Endothelial cell of umbilical vein (primary cell): Measurements from ENCODE around the gene NEK6. TPM values are rescaled to one million over a fixed set of nuclear protein-coding genes. Genes with fewer than 3 reads are reported as not detected.

ENCODE experiments used
- BruUV-seq: library from RNA; stranded (reverse); fragments of 400-500 nt; replicated peaks from 2 replicates; lab custom pipeline; 2021; lab: Mats Ljungman, UMichigan
- CTCF ChIA-PET: fragments of 300-600, 350-600 bp; sonication (Branson Sonifier 250); formaldehyde crosslinking; loops from one replicate; lab custom pipeline; 2021; ENCODE audit warnings: antibody characterized with exemption, inconsistent platforms; lab: Charles Lee
- POLR2A ChIA-PET: fragments of 300-600, 350-600 bp; sonication (Branson Sonifier 250); formaldehyde crosslinking; loops from one replicate; lab custom pipeline; 2021; ENCODE audit warnings: antibody characterized with exemption, inconsistent platforms; lab: Charles Lee
- DNase-seq: peaks from one replicate; pipeline ENCODE4 v3.0.0-alpha.2; 2011; ENCODE audit warnings: low read depth, low spot score
- FAIRE-seq: peaks from 2 replicates; lab custom pipeline; 2011; peaks lifted over from hg19 to GRCh38; lab: Jason Lieb, UNC
- H2AFZ ChIP-seq: 2 replicates; pipeline ENCODE4 v1.6.0; 2012; ENCODE audit warnings: low read depth, low read length, control low read depth, inconsistent platforms
- H3K27ac ChIP-seq: 2 replicates; pipeline ENCODE4 v1.5.1; 2011; ENCODE audit warnings: low read depth, mild to moderate bottlenecking, control low read depth, low read length, moderate library complexity; ENCODE audit not compliant: insufficient read depth
- H3K27me3 ChIP-seq, 2 experiments: 2 replicates each; pipeline versions ENCODE4 v1.6.0 to v1.6.1; 2011; ENCODE audit warnings: low read length in 2 of 2, mixed read lengths in 1 of 2; ENCODE audit not compliant: control insufficient read depth in 2 of 2, insufficient read depth in 2 of 2
- H3K36me3 ChIP-seq, 2 experiments: 2 replicates in 1 of 2; 3 replicates in 1 of 2; pipeline ENCODE4 v1.5.1; 2011; ENCODE audit warnings: low read length in 2 of 2, mild to moderate bottlenecking in 1 of 2, moderate library complexity in 1 of 2; ENCODE audit not compliant: control insufficient read depth in 2 of 2, insufficient read depth in 2 of 2; ENCODE audit errors: extremely low read depth in 1 of 2
- H3K4me1 ChIP-seq: 3 replicates; pipeline ENCODE4 v1.5.1; 2011; ENCODE audit warnings: mild to moderate bottlenecking, low read length; ENCODE audit not compliant: control insufficient read depth, insufficient read depth; ENCODE audit errors: extremely low read depth
- H3K4me2 ChIP-seq: 2 replicates; pipeline ENCODE4 v1.6.1; 2011; ENCODE audit warnings: low read length, control low read depth, mixed read lengths; ENCODE audit not compliant: insufficient read depth
- H3K4me3 ChIP-seq, 3 experiments: fragments of 200-600 bp in 1 of 3; sonication (generic), shearing (Covaris generic) in 1 of 3; replicated peaks in 1 of 3; 2 replicates each; pipeline ENCODE4 v1.5.1; 2011 to 2016; ENCODE audit warnings: control low read depth in 3 of 3, low read length in 3 of 3, mild to moderate bottlenecking in 2 of 3, inconsistent platforms in 1 of 3, low read depth in 1 of 3, moderate library complexity in 1 of 3; ENCODE audit not compliant: insufficient read depth in 1 of 3
- H3K79me2 ChIP-seq: 2 replicates; pipeline ENCODE4 v1.6.0; 2012; ENCODE audit warnings: low read length, inconsistent platforms; ENCODE audit not compliant: control insufficient read depth, insufficient read depth
- H3K9ac ChIP-seq: replicated peaks from 2 replicates; pipeline ENCODE3; 2011; ENCODE audit warnings: low read length, control low read depth; ENCODE audit not compliant: insufficient read depth; ENCODE audit errors: extremely low read depth
- H3K9me1 ChIP-seq: replicated peaks from 3 replicates; pipeline ENCODE4 v1.6.0; 2011; ENCODE audit warnings: mild to moderate bottlenecking, low read length; ENCODE audit not compliant: control insufficient read depth, insufficient read depth; ENCODE audit errors: extremely low read depth
- H3K9me3 ChIP-seq: replicated peaks from 2 replicates; pipeline ENCODE4 v1.5.1; 2012; ENCODE audit warnings: low read length, inconsistent platforms; ENCODE audit not compliant: control insufficient read depth, insufficient read depth
- H4K20me1 ChIP-seq: replicated peaks from 2 replicates; pipeline ENCODE3; 2011; ENCODE audit warnings: mild to moderate bottlenecking, low read length; ENCODE audit not compliant: control insufficient read depth, insufficient read depth; ENCODE audit errors: extremely low read depth
- EZH2 ChIP-seq: IDR thresholded peaks from 2 replicates; pipeline ENCODE4 v1.6.1; 2012; ENCODE audit warnings: borderline replicate concordance, low read depth, mild to moderate bottlenecking, moderate library complexity, low read length, inconsistent platforms; ENCODE audit not compliant: severe bottlenecking
- FOS ChIP-seq: IDR thresholded peaks from 2 replicates; pipeline ENCODE4 v1.6.1; 2011; ENCODE audit warnings: mild to moderate bottlenecking, low read length, moderate library complexity, borderline replicate concordance; ENCODE audit not compliant: insufficient read depth
- GATA2 ChIP-seq: IDR thresholded peaks from 2 replicates; pipeline ENCODE4 v1.7.0; 2011; ENCODE audit warnings: low read depth, mild to moderate bottlenecking, moderate library complexity, mixed read lengths, low read length; ENCODE audit not compliant: insufficient read length, insufficient read depth
- JUN ChIP-seq: IDR thresholded peaks from 2 replicates; pipeline ENCODE4 v1.6.1; 2011; ENCODE audit warnings: borderline replicate concordance, low read depth; ENCODE audit not compliant: insufficient read length, insufficient read depth
- MYC ChIP-seq: IDR thresholded peaks from one replicate; pipeline ENCODE4 v1.6.1; 2011; ENCODE audit warnings: mild to moderate bottlenecking, low read depth, low read length
- POLR2A ChIP-seq: IDR thresholded peaks from 2 replicates; pipeline ENCODE4 v1.6.1; 2012; ENCODE audit warnings: low read depth, mild to moderate bottlenecking, control low read depth, low read length
- POLR2AphosphoS5 ChIP-seq: IDR thresholded peaks from 2 replicates; pipeline ENCODE4 v1.6.1; 2012; ENCODE audit warnings: low read depth, mild to moderate bottlenecking, control low read depth, low read length, moderate library complexity; ENCODE audit not compliant: insufficient read depth
- dilution Hi-C: fragments of 300-500 bp; cut with MboI; formaldehyde crosslinking; loops from one replicate; pipeline ENCODE4 v1.15.0; 2019; ENCODE audit warnings: low sequenced_read_pairs; ENCODE audit not compliant: extremely low pct_ligation_motif_present
- intact Hi-C: fragments of 100-400 bp; cut with micrococcal nuclease; formaldehyde crosslinking; loops from one replicate; pipeline ENCODE4 v1.10.0; 2022
- polyA plus RNA-seq, 4 experiments: library from polyadenylated mRNA; depleted of rRNA in 3 of 4; stranded (reverse) in 3 of 4; unstranded in 1 of 4; fragments of >200 nt; gene quantifications; 2 replicates each; pipeline versions ENCODE4 v1.2.1 to v1.2.3, GENCODE V29; 2011 to 2012; ENCODE audit warnings: missing spikeins in 1 of 4
- total RNA-seq: library from RNA; stranded (reverse); gene quantifications from 2 replicates; pipeline ENCODE4 v1.2.3, GENCODE V29; 2021
- TF ChIP-seq, protein P1 (sequence below): IDR thresholded peaks from 2 replicates; pipeline ENCODE4 v1.6.1; 2011; ENCODE audit not compliant: insufficient read depth, insufficient read length
- TF ChIP-seq, protein P2 (sequence below), 2 donors: IDR thresholded peaks; 1 replicate in 1 of 2; 2 replicates in 1 of 2; pipeline ENCODE4 v1.5.1; 2011; ENCODE audit warnings: low read length in 2 of 2, mild to moderate bottlenecking in 2 of 2, moderate library complexity in 2 of 2, control low read depth in 1 of 2, inconsistent platforms in 1 of 2, low read depth in 1 of 2; ENCODE audit not compliant: insufficient read depth in 1 of 2; ENCODE audit errors: extremely low read depth in 1 of 2

NEK6 gene
- total and polyA plus RNA-seq, 2 donors (not counting 3 experiments of a cell fraction or from before 2014, with no cell fraction given): 64.3 to 67.1 TPM

DNA sequence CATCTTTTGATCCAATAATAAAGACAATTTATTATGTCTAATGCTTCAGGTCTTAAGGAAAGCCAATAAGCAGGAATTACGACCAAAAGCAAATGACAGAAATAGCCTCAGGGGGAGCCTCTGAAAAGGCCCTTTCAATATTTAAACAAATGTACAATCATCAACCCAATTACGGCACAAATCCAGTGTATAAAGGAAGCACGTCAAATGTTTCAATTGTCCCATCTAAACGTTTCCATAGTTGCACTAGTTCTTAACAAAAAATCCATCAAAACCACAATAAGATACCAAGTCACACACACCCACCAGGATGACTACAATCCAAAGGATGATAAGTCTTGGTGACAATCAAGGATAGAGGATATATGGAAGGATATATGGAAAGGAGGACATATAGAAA is 115.6 kb downstream of the NEK6 start:
- H3K4me3 ChIP-seq: no peak overlapping the region
- H3K9me1 ChIP-seq: peaks cover 2% of the 10 kb centered on the region
- intact Hi-C loops (no loop called here), dilution Hi-C loops (no loop called here)
- FAIRE-seq: no peak
- H3K27ac ChIP-seq: no peak overlapping the region
- ChIA-PET CTCF (interaction anchor here (2.0 kb wide), 1 partner anchor 14 kb away, joined by 7 read pairs; no protein-coding TSS in a partner anchor), POLR2A (no interaction called here)
- peaks cover 98% of the 10 kb centered on the region for H3K79me2 ChIP-seq
- no peaks in the 10 kb centered on the region for H3K9me3 ChIP-seq
- peaks cover 11% of the 10 kb centered on the region for H4K20me1 ChIP-seq
- peaks cover 2 to 5% of the 10 kb centered on the region in 2 experiments for H3K36me3 ChIP-seq
- H3K9ac ChIP-seq: no peak overlapping the region
- H3K27me3 ChIP-seq: no peaks in the 10 kb centered on the region
- H2AFZ ChIP-seq: no peak overlapping the region
- BruUV-seq: no TSS peak
- no peaks in the 10 kb centered on the region for H3K4me1 ChIP-seq
- H3K4me2 ChIP-seq: no peak overlapping the region
- TF ChIP-seq POLR2AphosphoS5 (no peak), FOS (no peak), GATA2 (no peak), MYC (no peak), POLR2A (no peak), EZH2 (no peak)
- TF ChIP-seq, protein P1, sequence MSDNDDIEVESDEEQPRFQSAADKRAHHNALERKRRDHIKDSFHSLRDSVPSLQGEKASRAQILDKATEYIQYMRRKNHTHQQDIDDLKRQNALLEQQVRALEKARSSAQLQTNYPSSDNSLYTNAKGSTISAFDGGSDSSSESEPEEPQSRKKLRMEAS: no peak
- no peak for DNase-seq

DNA sequence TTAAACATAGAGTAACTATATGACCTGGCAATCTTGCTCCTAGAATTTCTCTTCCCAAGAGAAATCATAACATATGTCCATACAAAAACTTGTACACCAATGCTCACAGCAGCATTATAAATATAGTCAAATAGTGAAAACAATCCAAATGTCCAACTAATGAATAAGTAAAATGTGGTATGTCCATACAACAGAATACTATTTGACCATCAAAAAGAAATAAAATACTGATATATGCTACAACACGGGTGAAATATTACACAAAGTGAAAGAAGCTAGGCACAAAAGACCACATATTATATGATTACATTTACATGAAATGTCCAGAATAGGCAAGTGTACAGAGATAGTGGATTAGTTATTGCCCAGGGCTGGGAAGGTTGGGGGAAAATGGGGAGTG is 116.1 kb downstream of the NEK6 start:
- BruUV-seq: no TSS peak
- Histone ChIP-seq H4K20me1 (peaks cover 11% of the 10 kb centered on the region), H3K27me3 (no peaks in the 10 kb centered on the region), H3K9me1 (peaks cover 2% of the 10 kb centered on the region), H3K4me1 (no peaks in the 10 kb centered on the region), H3K9me3 (no peaks in the 10 kb centered on the region), H2AFZ (no peak overlapping the region), H3K9ac (no peak overlapping the region), H3K36me3 (peaks cover 2 to 5% of the 10 kb centered on the region in 2 experiments), H3K4me3 (no peak overlapping the region), H3K4me2 (no peak overlapping the region), H3K27ac (no peak overlapping the region), H3K79me2 (peaks cover 98% of the 10 kb centered on the region)
- intact Hi-C loops: no loop called here
- POLR2A ChIA-PET: no interaction called here
- DNase-seq: no peak
- dilution Hi-C loops: no loop called here
- no peak for FAIRE-seq
- TF ChIP-seq JUN (no peak), EZH2 (no peak), POLR2A (no peak), GATA2 (no peak), MYC (no peak), FOS (no peak), POLR2AphosphoS5 (no peak)
- TF ChIP-seq, protein P1: no peak
- TF ChIP-seq, protein P2, sequence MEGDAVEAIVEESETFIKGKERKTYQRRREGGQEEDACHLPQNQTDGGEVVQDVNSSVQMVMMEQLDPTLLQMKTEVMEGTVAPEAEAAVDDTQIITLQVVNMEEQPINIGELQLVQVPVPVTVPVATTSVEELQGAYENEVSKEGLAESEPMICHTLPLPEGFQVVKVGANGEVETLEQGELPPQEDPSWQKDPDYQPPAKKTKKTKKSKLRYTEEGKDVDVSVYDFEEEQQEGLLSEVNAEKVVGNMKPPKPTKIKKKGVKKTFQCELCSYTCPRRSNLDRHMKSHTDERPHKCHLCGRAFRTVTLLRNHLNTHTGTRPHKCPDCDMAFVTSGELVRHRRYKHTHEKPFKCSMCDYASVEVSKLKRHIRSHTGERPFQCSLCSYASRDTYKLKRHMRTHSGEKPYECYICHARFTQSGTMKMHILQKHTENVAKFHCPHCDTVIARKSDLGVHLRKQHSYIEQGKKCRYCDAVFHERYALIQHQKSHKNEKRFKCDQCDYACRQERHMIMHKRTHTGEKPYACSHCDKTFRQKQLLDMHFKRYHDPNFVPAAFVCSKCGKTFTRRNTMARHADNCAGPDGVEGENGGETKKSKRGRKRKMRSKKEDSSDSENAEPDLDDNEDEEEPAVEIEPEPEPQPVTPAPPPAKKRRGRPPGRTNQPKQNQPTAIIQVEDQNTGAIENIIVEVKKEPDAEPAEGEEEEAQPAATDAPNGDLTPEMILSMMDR (IDR thresholded peaks at IDR 0.05; ENCODE audit: extremely low read depth in 1 of 2, insufficient read depth in 1 of 2, low read depth in 1 of 2, low read length in 2 of 2): no peak
- CTCF ChIA-PET: interaction anchor here (1.1 to 2.0 kb wide), 3 partner anchors 13 to 36 kb away, joined by 5 to 7 read pairs (median 5); no protein-coding TSS in a partner anchor
